AG04450 (cell line): ENCODE results near the gene HDAC7. TPM values are rescaled to one million over a fixed set of nuclear protein-coding genes. Genes with fewer than 3 reads are reported as not detected.

Experiments
- CTCF ChIA-PET: fragments of 300-600, 350-600 bp; formaldehyde crosslinking; extraction: SDS; loops from one replicate; lab custom pipeline; 2022; ENCODE audit warnings: antibody characterized with exemption, inconsistent platforms; lab: Charles Lee
- POLR2A ChIA-PET: fragments of 350-600 bp; formaldehyde crosslinking; extraction: SDS; loops from one replicate; lab custom pipeline; 2021; ENCODE audit warnings: antibody characterized with exemption, inconsistent platforms; lab: Yijun Ruan, JAX
- DNase-seq: peaks from one replicate; pipeline ENCODE4 v3.0.0-alpha.2; 2011; ENCODE audit warnings: low read depth, low spot score
- H3K27ac ChIP-seq: one replicate; pipeline ENCODE4 v1.5.1; 2012; ENCODE audit warnings: low read depth, low read length, control low read depth
- H3K27me3 ChIP-seq: one replicate; pipeline ENCODE4 v1.6.0; 2012; ENCODE audit warnings: low read length; ENCODE audit not compliant: control insufficient read depth, insufficient read depth
- H3K4me3 ChIP-seq: 2 replicates; pipeline ENCODE4 v1.5.1; 2011; ENCODE audit warnings: mild to moderate bottlenecking, low read depth, low read length, control low read depth
- H3K9me3 ChIP-seq: 2 replicates; pipeline ENCODE4 v1.5.1; 2012; ENCODE audit warnings: low read length; ENCODE audit not compliant: control insufficient read depth, insufficient read depth
- CTCF ChIP-seq: IDR thresholded peaks from 2 replicates; pipeline ENCODE4 v1.5.1; 2011; ENCODE audit warnings: low read depth, low read length, control low read depth, inconsistent platforms
- polyA plus RNA-seq: library from polyadenylated mRNA; depleted of rRNA; stranded (reverse); fragments of >200 nt; gene quantifications from 2 replicates; pipeline ENCODE4 v1.2.3, GENCODE V29; 2011

The HDAC7 gene
- polyA plus RNA-seq, 1 experiment = 17.1 TPM

- no peak for DNase-seq
- peak overlapping the region; percentile 11 for H3K27ac ChIP-seq
- ChIA-PET POLR2A (interaction anchor here (0.7 to 1.1 kb wide), 3 partner anchors 37 to 76 kb away, joined by 3 read pairs; partner anchors contain the start of gene RPAP3), CTCF (interaction anchor here (1.0 to 12.2 kb wide), 6 partner anchors 39 to 168 kb away, joined by 3 to 152 read pairs (median 40); no protein-coding TSS in a partner anchor)
- H3K27me3 ChIP-seq = no peaks in the 10 kb centered on the region
- H3K9me3 ChIP-seq = no peaks in the 10 kb centered on the region
- H3K4me3 ChIP-seq = no peak overlapping the region
- TF ChIP-seq CTCF = no peak
Measured at GRCh38 chr12:47781479-47782371, 38.0 kb downstream of the HDAC7 start.

DNA sequence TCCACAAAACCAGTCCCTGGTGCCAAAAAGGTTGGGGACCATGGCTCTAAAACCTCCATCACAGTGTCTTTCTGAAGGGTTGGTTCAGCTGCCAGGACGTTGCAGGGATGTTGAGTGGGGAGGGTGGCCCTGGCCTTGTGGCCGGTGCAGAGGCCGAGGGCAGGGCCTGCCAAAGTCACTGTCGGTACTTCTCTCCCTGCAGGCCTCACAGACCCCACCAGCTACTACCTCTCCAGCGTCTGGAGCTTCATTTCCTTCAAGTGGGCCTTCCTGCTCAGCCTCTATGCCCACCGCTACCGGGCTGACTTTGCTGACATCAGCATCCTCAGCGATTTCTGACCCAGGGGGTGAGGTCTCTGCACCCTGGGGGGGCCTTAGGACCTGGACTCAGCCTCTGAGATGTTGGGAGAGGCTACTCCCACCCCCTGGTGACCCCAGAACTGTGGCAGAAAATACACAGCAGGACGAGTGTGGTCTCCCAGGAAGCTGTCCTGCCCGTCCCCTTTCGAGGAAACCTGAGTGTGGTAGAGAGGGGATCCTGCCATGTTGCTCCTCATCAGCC lies 39.7 kb downstream of the HDAC7 start:
- TF ChIP-seq CTCF = no peak
- no peak overlapping the region for H3K27ac ChIP-seq
- no peaks in the 10 kb centered on the region for H3K27me3 ChIP-seq
- no peak for DNase-seq
- no peak overlapping the region for H3K4me3 ChIP-seq
- CTCF ChIA-PET = interaction anchor here (0.5 to 12.2 kb wide), 13 partner anchors 9 to 1312 kb away, joined by 3 to 152 read pairs (median 5); no protein-coding TSS in a partner anchor
- POLR2A ChIA-PET = interaction anchor here (0.7 kb wide), 3 partner anchors 14 to 53 kb away, joined by 3 to 8 read pairs (median 6); no protein-coding TSS in a partner anchor
- H3K9me3 ChIP-seq = no peaks in the 10 kb centered on the region

DNA sequence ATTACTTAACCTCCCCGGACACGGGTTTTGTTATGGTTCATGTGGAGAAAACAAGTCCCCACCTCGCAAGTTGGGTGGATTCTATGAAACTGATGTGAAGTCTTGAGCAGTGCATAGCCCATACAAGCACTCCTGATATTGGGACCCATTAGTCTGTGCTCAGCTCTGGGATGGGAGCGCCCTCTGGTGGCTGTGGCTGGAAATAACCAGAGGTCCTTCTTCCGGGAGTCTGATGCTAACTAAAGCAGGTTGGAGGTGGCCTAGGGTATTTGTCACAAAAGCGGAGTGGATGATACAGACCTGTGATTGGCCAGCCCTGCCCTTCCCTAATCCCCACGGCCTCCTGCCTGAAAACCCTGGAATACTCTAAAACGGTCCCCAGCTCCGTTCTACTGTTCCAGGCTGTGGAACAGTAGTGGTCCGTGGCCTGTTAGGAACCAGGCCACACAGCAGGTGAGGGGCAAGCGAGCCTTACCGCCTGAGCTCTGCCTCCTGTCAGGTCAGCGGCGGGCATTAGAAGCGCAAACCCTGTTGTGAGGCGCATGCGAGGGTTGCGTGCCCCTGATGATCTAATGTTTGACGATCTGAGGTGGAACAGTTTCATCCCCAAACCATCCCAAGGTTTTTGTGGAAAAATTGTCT lies 40.3 kb downstream of the HDAC7 start:
- TF ChIP-seq CTCF = peak; percentile 95
- no peaks in the 10 kb centered on the region for H3K27me3 ChIP-seq
- H3K27ac ChIP-seq = no peak overlapping the region
- DNase-seq = peak; percentile 64
- no peaks in the 10 kb centered on the region for H3K9me3 ChIP-seq
- ChIA-PET POLR2A (no interaction called here), CTCF (interaction anchor here (0.5 to 12.2 kb wide), 10 partner anchors 9 to 143 kb away, joined by 3 to 152 read pairs (median 6); no protein-coding TSS in a partner anchor)
- H3K4me3 ChIP-seq = no peak overlapping the region

DNA sequence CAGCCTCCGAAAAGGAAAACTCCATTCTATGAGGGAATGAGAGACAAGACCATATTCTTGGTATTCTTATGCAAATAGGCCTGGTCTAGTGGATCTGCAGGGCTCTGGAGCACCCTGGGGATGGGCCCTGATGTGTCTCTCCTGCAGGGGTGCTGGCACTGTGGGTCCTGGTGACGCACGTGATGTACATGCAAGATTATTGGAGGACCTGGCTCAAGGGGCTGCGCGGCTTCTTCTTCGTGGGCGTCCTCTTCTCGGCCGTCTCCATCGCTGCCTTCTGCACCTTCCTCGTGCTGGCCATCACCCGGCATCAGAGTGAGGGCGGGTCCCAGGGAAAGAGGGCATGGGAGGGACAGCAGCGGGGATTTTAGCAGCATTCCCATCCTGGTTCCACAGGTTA lies 40.8 kb downstream of the HDAC7 start:
- DNase-seq = no peak
- H3K27ac ChIP-seq = no peak overlapping the region
- ChIA-PET POLR2A (no interaction called here), CTCF (interaction anchor here (0.7 to 12.2 kb wide), 10 partner anchors 11 to 74 kb away, joined by 3 to 152 read pairs (median 6); partner anchors contain the start of gene RPAP3)
- no peak overlapping the region for H3K4me3 ChIP-seq
- no peak for TF ChIP-seq CTCF
- no peaks in the 10 kb centered on the region for H3K27me3 ChIP-seq
- no peaks in the 10 kb centered on the region for H3K9me3 ChIP-seq
